Astrocyte of the spinal cord (primary cell): ENCODE results near the gene ACHE.
A peak's percentile ranks its signal among the peaks of the same experiment; 100 is the strongest.
"Not testable (repeated sequence)": the region's sequence is repeated elsewhere in the genome, so short reads cannot be mapped to it uniquely, and the experiment has no call there.

Experiments
- DNase-seq: peaks from one replicate; pipeline ENCODE4 v3.0.0; 2011; ENCODE audit warnings: low read depth, low spot score
- H3K4me3 ChIP-seq: 2 replicates; pipeline ENCODE4 v1.5.1; 2011; ENCODE audit warnings: low read depth, mild to moderate bottlenecking, low read length, moderate library complexity
- in situ Hi-C: cut with HindIII; loops from 2 replicates; pipeline ENCODE4 v1.10.0; 2017; ENCODE audit warnings: low sequenced_read_pairs
- TF ChIP-seq, protein P1 (sequence below): IDR thresholded peaks from 2 replicates; pipeline ENCODE4 v1.5.1; 2012; ENCODE audit warnings: low read depth, mild to moderate bottlenecking, low read length, inconsistent platforms

The ACHE gene

DNA sequence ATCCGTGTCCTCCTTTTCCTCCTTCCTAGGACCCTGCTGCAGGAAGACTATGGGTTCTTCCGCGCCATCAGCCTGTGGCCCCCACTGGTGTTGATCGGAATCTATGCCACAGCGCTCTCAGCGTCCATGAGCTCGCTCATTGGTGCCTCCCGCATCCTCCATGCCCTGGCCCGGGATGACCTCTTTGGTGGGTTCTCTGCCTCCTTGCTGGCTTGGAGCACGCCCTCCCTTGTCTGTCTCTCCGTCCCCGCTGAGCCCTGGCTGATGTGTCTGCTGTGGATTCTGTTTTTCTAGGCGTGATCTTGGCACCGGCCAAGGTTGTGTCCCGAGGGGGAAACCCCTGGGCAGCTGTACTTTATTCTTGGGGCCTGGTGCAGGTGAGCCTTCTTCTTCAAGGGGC is 35.8 kb downstream of the ACHE start:
- no peak overlapping the region for H3K4me3 ChIP-seq
- TF ChIP-seq, protein P1, sequence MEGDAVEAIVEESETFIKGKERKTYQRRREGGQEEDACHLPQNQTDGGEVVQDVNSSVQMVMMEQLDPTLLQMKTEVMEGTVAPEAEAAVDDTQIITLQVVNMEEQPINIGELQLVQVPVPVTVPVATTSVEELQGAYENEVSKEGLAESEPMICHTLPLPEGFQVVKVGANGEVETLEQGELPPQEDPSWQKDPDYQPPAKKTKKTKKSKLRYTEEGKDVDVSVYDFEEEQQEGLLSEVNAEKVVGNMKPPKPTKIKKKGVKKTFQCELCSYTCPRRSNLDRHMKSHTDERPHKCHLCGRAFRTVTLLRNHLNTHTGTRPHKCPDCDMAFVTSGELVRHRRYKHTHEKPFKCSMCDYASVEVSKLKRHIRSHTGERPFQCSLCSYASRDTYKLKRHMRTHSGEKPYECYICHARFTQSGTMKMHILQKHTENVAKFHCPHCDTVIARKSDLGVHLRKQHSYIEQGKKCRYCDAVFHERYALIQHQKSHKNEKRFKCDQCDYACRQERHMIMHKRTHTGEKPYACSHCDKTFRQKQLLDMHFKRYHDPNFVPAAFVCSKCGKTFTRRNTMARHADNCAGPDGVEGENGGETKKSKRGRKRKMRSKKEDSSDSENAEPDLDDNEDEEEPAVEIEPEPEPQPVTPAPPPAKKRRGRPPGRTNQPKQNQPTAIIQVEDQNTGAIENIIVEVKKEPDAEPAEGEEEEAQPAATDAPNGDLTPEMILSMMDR, result no peak
- DNase-seq, result no peak
- in situ Hi-C loops, result no loop called here

- in situ Hi-C loops, result no loop called here
- no peak overlapping the region for H3K4me3 ChIP-seq
- TF ChIP-seq, protein P1, result no peak
- no peak for DNase-seq
Measured at GRCh38 chr7:100856871-100857282, 38.8 kb downstream of the ACHE start.

GRCh38 chr7:100855515-100855914 is 40.2 kb downstream of the ACHE start:
- H3K4me3 ChIP-seq, result no peak overlapping the region
- no peak for DNase-seq
- in situ Hi-C loops, result no loop called here
- TF ChIP-seq, protein P1, result no peak

- DNase-seq, in situ Hi-C loops, H3K4me3 ChIP-seq: not testable (repeated sequence)
Measured at GRCh38 chr7:100854899-100855298, 40.8 kb downstream of the ACHE start.

DNA sequence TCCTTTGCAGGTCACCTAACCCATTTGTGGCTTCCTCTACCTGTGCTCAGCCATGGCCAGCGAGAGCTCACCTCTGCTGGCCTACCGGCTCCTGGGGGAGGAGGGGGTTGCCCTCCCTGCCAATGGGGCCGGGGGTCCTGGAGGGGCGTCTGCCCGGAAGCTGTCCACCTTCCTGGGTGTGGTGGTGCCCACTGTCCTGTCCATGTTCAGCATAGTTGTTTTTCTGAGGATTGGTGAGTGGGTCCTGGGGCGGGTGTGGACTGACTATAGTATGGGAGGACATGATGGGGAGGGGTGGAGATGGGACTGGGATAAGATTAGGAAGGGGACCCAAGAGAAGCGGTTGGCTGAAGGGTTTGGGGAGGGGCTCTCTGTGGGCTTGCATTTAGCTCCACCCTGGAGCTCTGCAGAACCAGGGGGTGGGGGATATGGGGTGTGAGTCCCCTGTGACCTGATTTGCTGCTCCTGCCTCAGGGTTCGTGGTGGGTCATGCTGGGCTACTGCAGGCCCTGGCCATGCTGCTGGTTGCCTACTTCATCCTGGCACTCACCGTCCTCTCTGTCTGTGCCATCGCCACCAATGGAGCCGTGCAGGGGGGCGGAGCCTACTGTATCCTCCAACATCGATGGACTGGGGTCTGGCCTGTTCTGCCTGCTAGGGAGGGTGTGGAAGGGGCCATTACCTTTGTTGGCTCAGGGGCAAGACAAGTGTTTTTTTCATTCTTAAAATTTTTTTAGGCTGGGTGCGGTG is 41.4 kb downstream of the ACHE start:
- H3K4me3 ChIP-seq, result no peak overlapping the region
- TF ChIP-seq, protein P1, result no peak
- in situ Hi-C loops, result no loop called here
- no peak for DNase-seq

GRCh38 chr7:100852048-100852872 is 43.4 kb downstream of the ACHE start, which contains the start of gene SLC12A9:
Gene SLC12A9 (plus strand): TSS chr7:100852713. CDS start chr7:100854198, 1,485 bp downstream.
- peak within 1 kb of the TSS; percentile 77 for H3K4me3 ChIP-seq
- DNase-seq, result peak; percentile 90
- in situ Hi-C loops, result no loop called here
- TF ChIP-seq, protein P1, result peak; percentile 91

- DNase-seq, result no peak
- TF ChIP-seq, protein P1, result no peak
- no peak overlapping the region for H3K4me3 ChIP-seq
- in situ Hi-C loops, result no loop called here
Measured at GRCh38 chr7:100847360-100847759, 48.3 kb downstream of the ACHE start.
